GM19452 (cell line): ENCODE data around the gene PRMT1.
A peak's percentile ranks its signal among the peaks of the same experiment; 100 is the strongest.
"Not testable (repeated sequence)": the region's sequence is repeated elsewhere in the genome, so short reads cannot be mapped to it uniquely, and the experiment has no call there.

Experiments used
- ATAC-seq: cut with Tn5 transposase; IDR thresholded peaks from one replicate; pipeline ENCODE4 v1.9.1; 2021; ENCODE audit not compliant: unreplicated experiment

PRMT1 gene

DNA sequence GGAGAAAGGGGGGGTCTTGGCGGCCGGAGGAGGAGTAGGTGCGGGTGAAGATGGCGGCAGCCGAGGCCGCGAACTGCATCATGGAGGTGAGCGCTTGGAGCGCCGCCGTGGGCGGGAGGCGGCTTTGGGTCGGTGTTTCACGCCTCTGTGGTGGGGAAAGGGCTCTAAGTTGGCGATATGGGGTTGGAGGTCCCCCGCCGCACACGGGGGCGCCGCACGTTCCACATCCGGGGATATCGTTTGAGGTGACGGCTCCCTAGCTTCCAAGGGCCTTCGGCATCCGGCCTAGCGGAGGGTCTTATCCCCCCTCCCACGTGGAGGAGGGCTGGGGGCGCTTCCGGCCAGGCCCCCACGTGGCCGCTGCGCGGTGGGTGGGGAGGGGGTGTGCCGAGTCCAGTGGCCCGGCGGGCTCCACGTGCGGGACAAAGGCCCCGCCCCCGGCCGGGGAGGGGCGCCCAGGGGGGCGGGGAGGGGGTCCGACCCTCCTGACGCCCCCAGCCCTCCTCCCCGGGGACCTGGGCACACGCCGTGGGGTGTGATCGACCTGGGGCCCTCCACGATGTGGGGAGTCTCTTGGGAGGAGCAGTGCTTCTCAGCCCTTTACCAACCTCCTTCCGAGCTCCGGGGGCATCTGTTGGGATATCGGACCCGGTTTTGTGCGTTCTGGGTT is at the start of gene PRMT1:
Gene PRMT1 (plus strand): TSS at position 41 of the 670 bp plus-strand sequence. CDS start 10 bp downstream, at position 51.
- peak; percentile 2 for ATAC-seq

DNA sequence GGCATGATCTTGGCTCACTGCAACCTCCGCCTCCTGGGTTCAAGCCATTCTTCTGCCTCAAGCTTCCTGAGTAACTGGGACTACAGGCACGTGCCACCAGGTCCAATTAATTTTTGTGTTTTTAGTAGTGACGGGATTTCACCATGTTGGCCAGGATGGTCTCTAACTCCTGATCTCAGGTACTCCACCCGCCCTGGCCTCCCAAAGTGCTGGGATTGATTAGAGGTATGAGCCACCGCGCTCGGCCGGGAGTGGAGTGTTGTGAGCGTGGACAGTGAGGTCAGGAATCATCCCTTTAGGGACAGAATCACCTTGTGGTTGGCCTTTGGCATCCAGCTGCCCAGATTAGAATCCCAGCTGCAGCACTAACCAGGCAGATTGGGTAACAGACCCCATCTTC is 47.4 kb upstream of the PRMT1 start:
- ATAC-seq, result no peak

DNA sequence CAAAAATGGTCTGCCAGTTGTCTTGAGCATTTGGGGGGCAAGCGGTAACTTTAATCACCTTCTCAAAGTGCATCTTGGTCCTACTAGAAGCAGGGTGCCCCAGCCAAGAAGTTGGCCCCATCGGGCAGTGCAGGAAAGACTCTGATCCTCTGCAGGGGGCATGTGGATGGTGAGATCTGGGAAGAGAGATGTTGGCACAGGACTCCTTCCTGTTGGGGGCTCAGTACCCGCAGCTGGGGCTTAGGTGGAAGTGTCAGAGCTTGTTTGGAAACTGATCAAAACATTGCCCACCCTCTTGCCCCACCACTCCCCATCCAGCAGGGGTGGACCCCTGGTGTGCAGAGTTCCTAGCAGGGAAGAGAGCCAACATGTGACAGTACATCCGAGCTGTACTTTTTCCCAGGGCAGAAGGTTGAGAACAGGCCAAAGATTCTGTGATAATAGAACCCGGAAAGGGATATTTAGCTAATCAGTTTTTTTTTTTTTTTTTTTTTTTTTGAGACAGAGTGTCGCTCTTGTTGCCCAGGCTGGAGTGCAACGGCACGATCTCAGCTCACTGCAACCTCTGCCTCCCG is 46.0 kb upstream of the PRMT1 start:
- ATAC-seq, result no peak

DNA sequence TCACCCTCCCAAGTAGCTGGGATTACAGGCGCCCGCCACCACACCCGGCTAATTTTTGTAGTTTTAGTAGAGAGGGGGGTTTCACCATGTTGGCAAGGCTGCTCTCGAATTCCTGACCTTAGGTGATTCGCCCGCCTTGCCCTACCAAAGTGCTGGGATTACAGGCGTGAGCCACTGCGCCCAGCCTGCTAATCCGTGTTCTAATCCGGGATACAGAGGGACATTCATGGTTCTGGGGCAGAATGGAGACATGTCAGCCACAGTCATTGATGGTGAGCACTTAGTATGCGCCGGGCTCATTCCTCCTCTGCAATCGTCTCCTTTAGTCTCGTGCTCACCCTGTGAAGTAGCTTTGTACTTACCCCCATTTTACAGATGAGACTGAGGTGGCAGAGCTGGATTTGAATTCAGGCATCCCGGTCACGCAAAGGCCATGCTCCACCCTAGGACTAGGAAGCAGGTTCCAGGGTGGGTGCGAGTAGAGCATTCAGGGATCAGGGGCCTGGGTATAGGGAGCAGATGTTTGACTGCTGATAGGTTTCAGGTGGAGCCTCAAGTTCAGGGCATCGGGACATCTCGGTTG is 45.4 kb upstream of the PRMT1 start:
- ATAC-seq, result no peak

DNA sequence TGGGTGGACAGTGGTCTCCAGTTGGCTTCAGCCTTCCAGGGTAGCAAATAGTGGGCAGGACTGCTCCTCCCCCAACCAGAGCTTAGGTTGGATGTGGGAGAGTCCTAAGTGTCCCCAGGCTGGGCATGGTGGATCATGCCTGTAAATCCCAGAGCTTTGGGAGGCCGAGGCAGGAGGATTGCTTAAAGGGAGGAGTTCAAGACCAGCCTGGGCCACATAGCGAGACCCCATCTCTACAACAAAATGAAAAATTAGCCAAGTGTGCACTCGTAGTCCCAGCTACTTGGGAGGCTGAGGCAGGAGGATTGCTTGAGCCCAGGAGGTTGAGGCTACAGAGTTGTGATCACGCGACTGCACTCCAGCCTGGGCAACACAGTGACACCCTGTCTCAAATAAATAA is 44.5 kb upstream of the PRMT1 start:
- no peak for ATAC-seq

DNA sequence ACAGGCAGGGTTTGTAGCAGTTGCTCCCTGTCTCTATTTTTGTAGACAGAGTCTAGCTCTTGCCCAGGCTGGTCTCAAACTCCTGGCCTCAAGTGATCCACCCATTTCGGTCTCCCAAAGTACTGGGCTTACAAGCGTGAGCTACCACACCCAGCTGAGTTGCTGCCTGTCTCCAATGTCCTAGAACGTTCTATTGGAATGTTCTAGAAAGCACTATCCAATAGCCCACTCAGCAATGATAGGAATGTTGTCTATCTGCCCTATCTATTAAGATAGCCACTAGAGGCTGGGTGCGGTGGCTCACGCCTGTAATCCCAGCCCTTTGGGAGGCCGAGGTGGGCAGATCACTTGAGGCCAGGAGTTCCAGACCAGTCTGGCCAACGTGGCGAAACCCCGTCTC is 43.8 kb upstream of the PRMT1 start:
- not testable (repeated sequence) for ATAC-seq

DNA sequence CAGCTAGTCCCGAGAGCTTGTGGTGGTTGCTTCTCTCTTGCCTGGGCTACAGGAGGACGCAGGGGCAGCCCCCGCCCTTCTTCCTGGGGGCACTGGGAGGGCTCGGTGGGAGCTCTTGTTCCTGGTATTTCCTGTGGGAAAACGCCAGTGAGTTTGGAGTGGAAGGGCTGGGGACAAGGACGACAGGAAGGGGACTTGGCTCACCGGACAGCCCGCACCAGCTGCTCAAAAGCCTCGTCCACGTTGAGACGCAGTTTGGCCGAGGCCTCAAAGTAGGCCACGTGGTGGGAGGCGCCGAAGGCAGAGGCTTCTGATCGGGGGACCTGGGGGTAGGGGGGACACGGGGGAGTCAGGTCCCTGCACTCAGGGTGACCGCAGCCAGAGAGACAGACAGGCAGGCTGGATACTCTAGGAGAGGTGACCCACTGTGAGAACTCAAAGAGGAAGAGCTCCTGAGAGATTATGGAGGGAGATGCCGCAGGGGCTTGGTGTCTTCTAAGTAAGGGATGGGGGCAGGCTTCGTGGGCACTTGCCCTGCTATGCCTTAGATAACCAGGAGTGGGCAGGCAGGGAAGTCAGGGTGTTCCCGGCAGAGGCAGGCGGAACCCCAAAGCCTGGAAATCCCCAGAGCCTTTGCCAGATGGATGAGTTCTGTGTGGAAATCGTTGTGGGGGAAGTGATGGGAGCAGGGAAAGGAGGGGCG is 41.4 kb upstream of the PRMT1 start:
- no peak for ATAC-seq

DNA sequence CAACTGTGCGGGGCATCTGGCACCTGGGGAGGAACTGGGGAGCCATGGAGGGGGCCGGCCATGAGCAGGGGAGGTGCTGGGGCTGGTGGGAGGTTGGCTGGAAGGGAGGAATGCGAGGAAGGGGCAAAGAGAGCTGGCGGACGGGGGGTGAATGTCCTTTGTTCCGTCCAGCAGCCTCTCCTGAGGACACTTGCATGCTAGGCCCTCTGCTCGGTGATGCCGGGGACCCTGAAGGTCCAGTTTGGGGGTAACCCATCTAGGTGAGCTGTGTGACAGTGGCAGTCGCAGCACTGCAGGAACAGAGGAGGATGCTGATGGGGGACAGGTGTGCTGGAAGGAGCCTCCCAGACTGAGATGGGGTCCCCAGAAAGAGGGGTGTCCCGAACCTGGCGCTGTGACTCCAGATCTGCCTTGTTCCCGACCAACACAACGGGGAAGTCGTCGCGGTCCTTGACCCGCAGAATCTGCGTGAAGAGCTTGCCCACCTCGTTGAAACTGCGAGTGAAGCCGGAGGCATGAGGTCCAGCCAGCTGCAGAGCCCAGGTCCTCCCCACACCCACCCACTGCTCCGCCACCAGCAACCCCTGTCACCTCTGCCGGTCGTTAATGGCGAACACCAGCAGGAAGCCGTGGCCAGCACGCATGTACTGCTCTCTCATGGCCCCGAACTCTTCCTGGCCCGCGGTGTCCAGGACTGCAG is 40.7 kb upstream of the PRMT1 start:
- no peak for ATAC-seq

DNA sequence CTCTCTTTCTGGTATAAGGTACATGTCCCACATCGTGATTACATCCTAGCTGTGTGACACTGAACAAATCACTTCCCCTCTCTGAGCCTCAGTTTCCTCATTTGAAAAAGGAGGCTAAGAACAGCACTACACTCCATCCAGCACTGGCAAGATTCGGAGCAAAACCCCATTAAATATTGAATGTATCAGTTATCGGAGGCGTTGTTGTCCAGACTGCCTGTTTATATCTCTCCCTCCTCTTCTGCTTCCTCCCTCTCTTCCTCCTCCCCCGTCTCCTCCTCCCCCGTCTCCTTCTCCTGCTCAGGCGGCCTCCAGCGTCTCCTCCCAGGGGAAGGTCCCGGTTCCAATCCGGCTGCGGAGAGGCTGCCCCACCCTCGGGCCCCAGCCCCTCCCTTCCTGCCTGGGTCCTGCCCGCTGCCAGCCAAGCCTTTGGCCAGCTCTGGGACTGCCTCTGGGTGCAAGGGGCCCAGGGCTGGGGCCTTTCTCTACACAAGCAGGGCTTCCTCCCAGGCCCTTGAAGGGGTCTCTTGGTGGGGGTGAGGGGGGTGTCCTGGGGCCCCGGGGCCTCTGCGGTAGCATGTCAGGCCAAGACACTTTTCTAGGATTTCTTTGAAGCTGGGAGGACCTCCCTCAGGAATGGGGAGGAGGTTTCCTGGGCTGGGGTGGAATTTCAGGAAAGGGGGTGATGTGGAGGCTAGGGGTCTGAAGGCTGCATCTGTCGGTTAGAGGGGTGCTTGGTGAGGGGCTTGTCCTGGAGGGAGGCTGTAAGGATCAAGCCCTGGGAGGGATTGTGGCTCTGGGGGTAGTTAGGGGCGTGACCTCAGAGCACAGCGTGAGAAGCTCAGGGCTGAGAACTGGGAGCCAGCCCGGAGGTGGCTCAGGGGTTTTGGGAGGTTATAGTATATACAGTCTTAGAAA is 39.0 kb upstream of the PRMT1 start:
- no peak for ATAC-seq

DNA sequence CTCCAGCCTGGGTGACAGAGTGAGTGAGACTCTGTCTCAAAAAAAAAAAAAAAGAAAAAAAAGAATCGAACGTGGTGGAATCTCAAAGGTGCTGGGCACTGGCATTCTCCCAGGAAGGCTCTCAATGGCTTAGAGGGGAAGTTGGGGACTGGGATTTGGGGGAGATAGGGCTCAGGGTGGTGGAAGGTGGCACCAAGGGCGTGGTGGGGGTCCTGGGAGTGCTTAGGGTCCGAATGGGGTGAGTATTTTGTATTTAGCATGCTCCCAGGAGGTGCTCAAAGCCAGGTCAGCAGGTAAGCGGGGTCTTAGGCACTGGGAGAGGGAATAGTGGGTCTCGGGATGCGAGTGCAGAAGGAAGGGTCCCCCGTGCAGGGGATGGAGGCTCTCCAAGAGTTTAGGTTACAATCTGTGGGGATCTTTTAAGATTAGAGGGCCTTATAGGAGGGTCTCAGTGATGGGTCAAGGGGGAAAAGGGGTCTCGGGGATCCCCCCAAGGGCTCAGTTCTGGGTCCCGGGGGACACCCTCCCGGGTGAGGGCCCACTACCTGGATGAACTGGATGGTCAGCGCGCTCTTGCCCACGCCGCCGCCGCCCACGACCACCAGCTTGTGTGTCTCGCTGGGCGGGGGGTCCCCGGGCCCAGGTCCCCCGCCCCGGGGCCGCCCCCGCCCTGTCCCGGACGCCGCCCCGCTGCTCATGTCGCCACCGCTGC is 37.5 kb upstream of the PRMT1 start:
- ATAC-seq, result no peak

DNA sequence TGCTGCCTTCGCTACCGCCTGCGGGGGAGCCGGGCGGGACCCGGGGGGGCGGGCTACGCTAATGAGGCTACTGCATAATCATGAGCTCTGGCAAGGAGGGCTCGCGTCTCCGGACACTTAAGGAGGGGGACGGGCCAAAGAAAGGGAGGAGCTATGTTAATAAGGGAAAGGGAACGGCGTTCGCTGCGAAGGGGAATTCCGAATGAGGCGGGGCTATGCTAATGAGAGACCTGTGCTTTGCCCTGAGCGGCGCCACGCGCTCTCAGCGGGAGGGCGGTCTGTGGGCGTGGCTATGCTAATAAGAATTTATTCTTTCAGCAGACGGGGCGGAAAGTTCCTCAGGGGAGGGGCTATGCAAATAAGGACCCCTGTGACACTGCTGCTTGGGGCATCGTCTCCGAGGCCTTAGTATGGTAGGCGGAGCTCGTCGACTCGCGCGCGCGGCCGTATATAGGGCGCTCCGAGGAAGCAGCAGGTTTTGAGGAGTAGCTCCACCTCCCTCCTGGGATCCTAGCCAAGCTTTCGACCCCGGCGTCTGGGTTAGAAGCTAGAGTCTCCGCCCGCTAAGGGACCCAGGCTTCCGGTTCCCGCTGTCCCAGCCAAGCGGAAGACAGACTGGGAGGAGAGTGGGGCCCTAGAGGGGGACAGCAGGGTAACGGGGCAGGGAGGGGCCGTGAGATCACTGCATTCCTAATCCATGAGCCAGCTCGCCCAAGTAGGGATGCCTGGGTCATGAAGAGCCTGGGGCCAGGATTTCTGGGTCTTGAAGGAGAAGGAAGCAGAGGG is 36.8 kb upstream of the PRMT1 start, which contains the start of gene RRAS:
Gene RRAS (minus strand): TSS at position 31 of the 786 bp plus-strand sequence. CDS start 45 bp downstream, outside the sequence.
- peak; percentile 56 for ATAC-seq

DNA sequence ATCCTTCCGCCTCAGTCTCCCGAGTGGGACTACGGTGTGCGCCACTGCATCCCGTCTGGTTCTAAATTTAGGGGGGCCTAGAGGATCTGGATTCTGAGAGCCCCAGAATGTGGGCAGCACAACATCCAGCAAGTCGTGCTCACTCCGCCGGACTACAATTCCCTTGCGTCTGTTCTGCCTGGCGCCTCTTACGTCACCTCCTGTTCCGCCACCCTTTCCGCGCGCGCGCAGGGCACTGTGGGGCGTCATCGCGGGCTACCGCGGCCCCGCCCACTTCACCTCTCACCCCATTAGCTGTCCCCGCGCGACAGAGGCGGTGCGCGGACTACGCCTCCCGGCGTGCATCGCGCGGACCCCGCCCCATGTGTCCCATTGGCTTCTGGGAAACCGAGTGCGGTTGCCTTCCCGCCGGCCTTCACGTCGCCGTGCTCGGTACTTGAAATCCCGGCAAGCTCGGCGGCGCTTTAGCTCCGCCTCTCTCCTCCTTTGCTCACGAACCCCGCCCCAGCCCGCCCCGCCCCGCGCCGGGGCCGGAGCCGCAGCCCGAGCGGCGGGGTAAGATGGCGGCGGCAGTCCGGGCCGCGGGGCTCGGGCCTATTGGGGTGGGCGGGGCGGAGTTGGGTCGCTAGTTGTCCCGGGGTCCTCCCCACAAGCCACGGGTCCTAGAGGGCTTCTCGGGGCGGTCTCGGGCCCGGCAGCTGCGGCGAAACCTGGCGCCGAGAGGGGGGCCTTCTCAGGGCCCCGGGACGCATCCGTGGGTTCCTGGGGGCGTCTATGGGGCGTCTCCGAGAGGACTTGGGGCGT is 35.2 kb upstream of the PRMT1 start, which contains the start of gene SCAF1:
Gene SCAF1 (plus strand): TSS at position 522 of the 804 bp plus-strand sequence. CDS start 2,818 bp downstream, outside the sequence.
- ATAC-seq, result peak; percentile 57

DNA sequence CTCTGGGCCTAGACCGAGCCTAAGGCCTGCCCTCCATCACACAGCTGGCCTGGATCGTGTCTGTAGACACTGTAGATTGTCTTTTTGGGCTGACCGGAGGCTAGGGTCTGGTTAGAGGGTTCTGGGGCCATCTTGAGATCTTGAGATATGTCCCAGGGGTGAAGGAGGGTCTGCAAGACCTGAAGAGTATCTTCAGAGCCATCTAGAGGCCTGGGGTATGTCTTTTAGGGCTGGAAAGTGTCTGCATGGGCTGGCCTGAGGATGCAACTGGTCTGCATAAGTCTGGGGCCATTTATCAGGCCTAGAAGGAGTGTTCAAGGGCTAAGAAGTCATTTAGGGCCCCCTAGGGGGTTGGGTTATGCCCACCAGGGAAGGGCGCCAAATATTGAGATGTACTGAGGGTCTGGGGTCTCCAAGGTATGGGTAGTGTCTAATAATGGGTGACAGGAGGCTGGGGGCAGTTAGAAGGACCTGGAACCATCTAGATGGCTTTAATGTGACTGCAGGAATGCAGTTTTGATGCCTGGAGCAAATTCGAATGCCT is 34.5 kb upstream of the PRMT1 start:
- no peak for ATAC-seq

DNA sequence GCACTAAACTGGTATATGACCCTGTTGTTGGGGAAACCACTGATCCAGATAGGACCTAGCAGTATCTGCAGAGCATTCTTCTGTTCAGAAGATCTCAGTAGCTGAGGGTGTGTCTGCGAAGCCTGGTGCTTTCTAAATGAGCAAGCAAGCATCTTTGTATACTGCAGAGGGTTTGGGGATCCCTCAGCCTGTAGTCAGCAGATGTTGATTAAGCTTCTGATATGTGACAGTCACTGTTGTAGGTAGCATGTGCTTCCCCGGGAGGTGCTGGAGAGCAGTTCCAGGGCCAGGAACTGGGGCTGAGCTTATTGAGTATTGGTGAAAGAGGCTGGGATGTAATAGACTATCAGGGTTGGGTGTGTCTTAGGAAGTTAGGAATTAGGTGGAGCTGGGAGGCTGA is 33.6 kb upstream of the PRMT1 start:
- ATAC-seq, result no peak

DNA sequence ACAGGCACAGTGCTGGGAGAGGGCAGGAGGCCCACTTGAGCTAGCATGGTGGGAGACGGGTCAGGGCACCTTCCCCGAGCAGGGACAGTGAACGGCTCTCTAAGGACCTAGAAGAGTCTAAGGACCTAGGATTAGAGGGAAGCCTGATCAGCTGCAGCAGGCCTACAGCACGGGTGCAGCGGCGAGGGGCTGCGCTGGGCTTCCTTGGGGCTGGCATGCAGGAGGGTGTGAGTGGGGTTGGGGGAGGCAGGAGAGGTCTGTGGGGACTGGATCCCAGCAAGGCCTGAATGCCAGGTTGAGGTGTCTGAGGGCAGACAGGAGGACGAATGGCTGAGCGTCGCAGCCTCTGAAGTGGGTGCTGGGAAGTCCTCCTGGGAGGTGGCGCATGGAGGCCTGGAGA is 31.5 kb upstream of the PRMT1 start:
- ATAC-seq, result no peak

DNA sequence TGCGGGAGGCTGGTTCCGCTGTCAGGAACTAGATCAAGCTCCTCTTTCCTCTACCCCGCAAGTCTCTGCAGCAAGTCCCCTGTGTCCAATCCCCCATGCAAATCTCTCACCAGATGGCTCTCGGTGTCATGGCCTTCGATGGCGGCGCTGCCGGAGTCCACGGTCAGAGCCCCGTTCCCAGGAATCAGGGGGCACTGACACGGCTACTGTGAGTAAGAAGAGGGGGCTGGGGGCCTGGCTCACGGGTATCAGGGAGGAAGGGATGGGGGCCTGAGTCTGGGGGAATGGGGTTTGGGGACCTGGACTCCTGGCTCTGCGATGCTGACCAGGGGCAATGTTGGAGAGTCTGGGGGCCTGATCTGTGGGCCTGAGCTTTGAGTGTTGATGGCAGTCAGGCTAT is 31.1 kb upstream of the PRMT1 start:
- ATAC-seq, result no peak

DNA sequence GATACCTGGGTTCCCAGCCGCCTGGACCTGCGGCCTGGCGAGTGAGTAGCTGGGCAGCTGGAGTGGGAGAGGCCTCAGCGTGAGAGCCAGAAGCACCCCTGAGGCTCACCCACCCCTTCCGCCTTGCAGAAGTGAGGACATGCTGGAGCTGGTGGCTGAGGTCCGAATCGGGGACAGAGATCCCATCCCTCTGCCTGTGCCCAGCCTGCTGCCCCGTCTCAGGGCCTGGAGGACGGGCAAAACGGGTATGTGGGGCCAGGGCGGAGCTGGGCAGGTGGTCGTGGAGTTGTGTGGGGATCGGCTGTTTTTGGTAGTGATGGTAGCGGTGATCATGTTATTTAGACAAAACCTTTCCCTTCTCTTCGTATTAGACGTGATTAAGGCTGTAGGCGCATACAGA is 30.5 kb upstream of the PRMT1 start:
- ATAC-seq, result no peak
